BLaER1 treated with 17β-estradiol and CSF1 and Interleukin-3, amounts not matched to agents 10 nM and 100 nM (cell line): ENCODE data around the gene ACOX3.

Experiments
- H3K27ac ChIP-seq, 11 experiments: shearing (Covaris generic); formaldehyde crosslinking; 2 replicates each; pipeline ENCODE4 v1.8.1; 2022
- H3K27me3 ChIP-seq, 11 experiments: shearing (Covaris generic); formaldehyde crosslinking; 2 replicates each; pipeline ENCODE4 v1.8.1; 2022
- H3K36me3 ChIP-seq, 11 experiments: shearing (Covaris generic); formaldehyde crosslinking; 2 replicates each; pipeline ENCODE4 v1.8.1; 2022
- H3K4me1 ChIP-seq, 10 experiments: shearing (Covaris generic); formaldehyde crosslinking; 2 replicates each; pipeline ENCODE4 v1.8.1; 2022
- H3K4me2 ChIP-seq, 11 experiments: shearing (Covaris generic); formaldehyde crosslinking; 2 replicates each; pipeline ENCODE4 v1.8.1; 2022
- H3K4me3 ChIP-seq, 10 experiments: shearing (Covaris generic); formaldehyde crosslinking; 2 replicates each; pipeline ENCODE4 v1.8.1; 2022
- H3K9ac ChIP-seq, 11 experiments: shearing (Covaris generic); formaldehyde crosslinking; 2 replicates each; pipeline ENCODE4 v1.8.1; 2022
- H3K9me3 ChIP-seq, 11 experiments: shearing (Covaris generic); formaldehyde crosslinking; replicated peaks in 1 of 11; 2 replicates each; pipeline ENCODE4 v1.8.1; 2022
- H4K20me1 ChIP-seq, 11 experiments: shearing (Covaris generic); formaldehyde crosslinking; 2 replicates each; pipeline ENCODE4 v1.8.1; 2022
- Cebpa-rat ChIP-seq, 11 experiments: shearing (Covaris generic); IDR thresholded peaks; 2 replicates each; pipeline ENCODE4 v1.8.1; 2022

ACOX3 gene

GRCh38 chr4:8370106-8370787 is 70.3 kb downstream of the ACOX3 start:
- Histone ChIP-seq H3K4me3 (no peak overlapping the region), H3K27me3 (peaks cover 0 to 12% (median 0%) of the 10 kb centered on the region in 11 experiments; a peak in 5 of 22 replicates), H3K36me3 (peaks cover 9 to 26% (median 17%) of the 10 kb centered on the region in 11 experiments; a peak in 20 of 22 replicates), H3K4me1 (peaks cover 17 to 58% (median 53%) of the 10 kb centered on the region in 10 experiments; a peak in 19 of 20 replicates), H4K20me1 (peaks cover 0 to 16% (median 0%) of the 10 kb centered on the region in 11 experiments; a peak in 3 of 22 replicates), H3K4me2 (peak overlapping the region; percentile 6 to 99 (median 46); a peak in 18 of 22 replicates), H3K27ac (no peak overlapping the region), H3K9me3 (peaks cover 0 to under 1% (median 0%) of the 10 kb centered on the region in 11 experiments; a peak in 2 of 22 replicates), H3K9ac (no peak overlapping the region)
- TF ChIP-seq Cebpa-rat (IDR thresholded peaks at IDR 0.05) = no peak

- peaks cover 11 to 51% (median 46%) of the 10 kb centered on the region in 10 experiments; a peak in 18 of 20 replicates for H3K4me1 ChIP-seq
- no peak overlapping the region for H3K4me3 ChIP-seq
- no peak overlapping the region for H3K27ac ChIP-seq
- peaks cover 0 to 9% (median 0%) of the 10 kb centered on the region in 11 experiments; a peak in 2 of 22 replicates for H4K20me1 ChIP-seq
- peaks cover 12 to 33% (median 23%) of the 10 kb centered on the region in 11 experiments; a peak in 20 of 22 replicates for H3K36me3 ChIP-seq
- no peak overlapping the region for H3K9ac ChIP-seq
- H3K9me3 ChIP-seq = peaks cover 0 to 7% (median 0%) of the 10 kb centered on the region in 11 experiments; a peak in 6 of 22 replicates
- peaks cover 0 to 6% (median 0%) of the 10 kb centered on the region in 11 experiments; a peak in 5 of 22 replicates for H3K27me3 ChIP-seq
- H3K4me2 ChIP-seq = peak overlapping the region in 3 of 11 experiments; percentile 58 to 99 (median 84); a peak in 5 of 22 replicates
- TF ChIP-seq Cebpa-rat (IDR thresholded peaks at IDR 0.05) = no peak
These were observed 71.0 kb downstream of the ACOX3 start for GRCh38 chr4:8369426-8370105.

DNA sequence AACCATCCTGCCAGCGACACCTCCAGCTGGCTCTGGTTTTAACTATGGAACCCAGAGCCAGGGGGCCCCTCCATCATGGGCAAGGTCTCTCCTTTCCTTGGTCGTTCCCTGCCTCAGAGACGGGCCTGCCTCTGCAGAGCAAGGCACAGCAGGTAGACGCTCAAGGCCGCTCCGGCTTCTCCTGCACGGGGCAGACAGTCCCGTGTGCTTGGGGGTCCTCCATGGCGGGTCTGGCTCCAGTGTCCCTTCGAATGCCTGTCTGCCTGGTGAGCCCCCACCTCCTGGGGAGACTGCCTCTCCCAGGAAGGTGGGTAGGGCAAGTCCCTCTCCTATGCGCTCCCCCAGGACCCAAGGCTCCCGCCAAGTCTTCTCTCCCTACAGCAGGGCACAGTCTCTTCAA is 71.5 kb downstream of the ACOX3 start:
- no peak for TF ChIP-seq Cebpa-rat (IDR thresholded peaks at IDR 0.05)
- Histone ChIP-seq H3K36me3 (peaks cover 12 to 36% (median 29%) of the 10 kb centered on the region in 11 experiments; a peak in 20 of 22 replicates), H3K4me1 (peaks cover 10 to 46% (median 41%) of the 10 kb centered on the region in 10 experiments; a peak in 18 of 20 replicates), H3K4me3 (no peak overlapping the region), H3K27me3 (no peaks in the 10 kb centered on the region), H3K27ac (no peak overlapping the region), H3K4me2 (no peak overlapping the region), H4K20me1 (peaks cover 0 to 7% (median 0%) of the 10 kb centered on the region in 11 experiments; a peak in 2 of 22 replicates), H3K9me3 (peaks cover 0 to 13% (median 4%) of the 10 kb centered on the region in 11 experiments; a peak in 12 of 22 replicates), H3K9ac (no peak overlapping the region)

GRCh38 chr4:8368061-8368481 is 72.5 kb downstream of the ACOX3 start:
- no peak overlapping the region for H3K4me3 ChIP-seq
- no peak for TF ChIP-seq Cebpa-rat (IDR thresholded peaks at IDR 0.05)

DNA sequence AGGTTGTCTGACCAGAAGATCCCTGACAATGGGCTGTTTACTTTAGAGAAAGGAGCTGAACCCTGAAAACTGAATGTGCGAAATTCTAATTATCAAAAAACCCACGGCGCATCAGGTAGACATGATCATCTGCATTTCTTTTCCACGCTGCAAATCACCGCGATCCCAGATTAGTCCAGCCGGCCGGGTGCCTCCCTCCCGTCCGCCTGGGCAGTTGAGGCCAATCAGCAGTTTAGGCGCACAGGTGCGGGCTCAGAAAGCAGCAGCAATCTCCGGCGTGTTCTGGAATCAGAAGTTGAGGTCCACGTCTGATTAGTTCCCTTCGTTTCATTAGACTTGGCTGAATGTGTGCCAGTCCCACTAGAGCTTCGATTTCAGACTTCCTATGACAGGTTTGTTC is 73.9 kb downstream of the ACOX3 start:
- no peak overlapping the region for H3K4me2 ChIP-seq
- H3K4me3 ChIP-seq = no peak overlapping the region
- peaks cover 0 to 7% (median 0%) of the 10 kb centered on the region in 11 experiments; a peak in 2 of 22 replicates for H4K20me1 ChIP-seq
- H3K9ac ChIP-seq = no peak overlapping the region
- peaks cover 21 to 37% (median 28%) of the 10 kb centered on the region in 11 experiments; a peak in 21 of 22 replicates for H3K9me3 ChIP-seq
- peaks cover 6 to 23% (median 19%) of the 10 kb centered on the region in 10 experiments; a peak in 18 of 20 replicates for H3K4me1 ChIP-seq
- no peak overlapping the region for H3K27ac ChIP-seq
- no peaks in the 10 kb centered on the region for H3K27me3 ChIP-seq
- TF ChIP-seq Cebpa-rat (IDR thresholded peaks at IDR 0.05) = no peak
- H3K36me3 ChIP-seq = peaks cover 12 to 55% (median 35%) of the 10 kb centered on the region in 11 experiments; a peak in 20 of 22 replicates

More at GRCh38 chr4:8368061-8368481, 72.5 kb downstream of the ACOX3 start:
- H3K4me1 ChIP-seq = peaks cover 10 to 37% (median 33%) of the 10 kb centered on the region in 10 experiments; a peak in 18 of 20 replicates
- H3K4me2 ChIP-seq = no peak overlapping the region
- H3K36me3 ChIP-seq = peaks cover 12 to 43% (median 35%) of the 10 kb centered on the region in 11 experiments; a peak in 20 of 22 replicates
- no peak overlapping the region for H3K9ac ChIP-seq
- no peaks in the 10 kb centered on the region for H3K27me3 ChIP-seq
- H3K9me3 ChIP-seq = peaks cover 6 to 22% (median 13%) of the 10 kb centered on the region in 11 experiments; a peak in 20 of 22 replicates
- peaks cover 0 to 7% (median 0%) of the 10 kb centered on the region in 11 experiments; a peak in 2 of 22 replicates for H4K20me1 ChIP-seq
- H3K27ac ChIP-seq = no peak overlapping the region

- Histone ChIP-seq H3K27ac (no peak overlapping the region), H3K9me3 (peaks cover 27 to 43% (median 34%) of the 10 kb centered on the region in 11 experiments; a peak in 21 of 22 replicates), H3K4me2 (no peak overlapping the region), H3K4me3 (no peak overlapping the region), H3K9ac (no peak overlapping the region), H3K36me3 (peaks cover 12 to 59% (median 36%) of the 10 kb centered on the region in 11 experiments; a peak in 20 of 22 replicates), H3K4me1 (peaks cover 4 to 16% (median 13%) of the 10 kb centered on the region in 10 experiments; a peak in 18 of 20 replicates), H3K27me3 (no peaks in the 10 kb centered on the region), H4K20me1 (peaks cover 0 to 7% (median 0%) of the 10 kb centered on the region in 11 experiments; a peak in 2 of 22 replicates)
- TF ChIP-seq Cebpa-rat (IDR thresholded peaks at IDR 0.05) = no peak
These were observed 74.6 kb downstream of the ACOX3 start for GRCh38 chr4:8365951-8366350.

DNA sequence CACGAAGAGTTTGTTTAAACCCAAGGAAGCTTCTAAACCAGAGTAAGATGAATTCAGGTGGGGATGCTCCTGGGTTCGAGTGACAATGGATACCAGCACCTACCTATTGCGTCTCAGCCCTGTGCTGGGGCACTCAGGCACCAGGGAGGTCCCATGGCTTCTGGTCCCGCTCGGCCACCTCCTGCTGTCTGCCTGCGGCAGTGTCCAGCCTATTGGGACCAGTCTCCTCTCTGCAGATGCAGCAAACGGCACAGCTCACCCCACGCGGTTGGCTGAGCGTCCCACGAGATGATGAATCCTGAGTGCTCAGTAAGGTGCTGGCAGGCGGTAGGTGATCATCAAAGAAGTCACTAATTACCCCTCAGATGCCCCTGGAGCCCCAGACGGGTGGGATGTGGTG is 75.2 kb downstream of the ACOX3 start:
- TF ChIP-seq Cebpa-rat (IDR thresholded peaks at IDR 0.05) = no peak
- H3K27ac ChIP-seq = no peak overlapping the region
- H3K9ac ChIP-seq = no peak overlapping the region
- peaks cover 12 to 59% (median 40%) of the 10 kb centered on the region in 11 experiments; a peak in 20 of 22 replicates for H3K36me3 ChIP-seq
- no peak overlapping the region for H3K4me3 ChIP-seq
- peaks cover 0 to 10% (median 7%) of the 10 kb centered on the region in 10 experiments; a peak in 11 of 20 replicates for H3K4me1 ChIP-seq
- no peaks in the 10 kb centered on the region for H3K27me3 ChIP-seq
- peaks cover 28 to 49% (median 39%) of the 10 kb centered on the region in 11 experiments; a peak in 21 of 22 replicates for H3K9me3 ChIP-seq
- H4K20me1 ChIP-seq = peaks cover 0 to 4% (median 0%) of the 10 kb centered on the region in 11 experiments; a peak in 2 of 22 replicates
- no peak overlapping the region for H3K4me2 ChIP-seq

DNA sequence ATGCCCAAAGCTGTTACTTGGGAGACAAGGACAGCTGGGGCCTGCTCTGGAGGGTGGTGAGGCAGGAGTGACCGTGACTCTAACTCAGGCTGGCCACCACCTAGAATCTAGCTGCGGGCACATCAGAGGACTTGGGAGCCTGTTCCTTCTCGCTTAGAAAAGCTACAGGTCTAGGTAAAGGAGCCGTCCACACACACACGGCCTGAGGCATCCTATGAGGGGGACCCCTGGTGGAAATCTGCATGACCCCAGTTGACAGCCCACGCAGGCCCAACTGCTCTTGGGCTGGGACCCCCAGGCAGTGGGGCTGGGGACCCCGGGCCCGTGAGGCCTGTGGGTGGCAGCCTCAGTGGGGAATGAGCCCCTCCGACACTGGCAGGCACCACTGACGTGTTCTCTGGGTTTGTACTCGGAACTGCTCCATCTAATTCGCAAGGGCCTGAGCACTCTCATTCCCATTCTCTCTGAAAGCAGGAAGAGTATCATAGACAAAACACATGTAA is 75.6 kb downstream of the ACOX3 start:
- H3K4me2 ChIP-seq = no peak overlapping the region
- peaks cover 0 to 6% (median 3%) of the 10 kb centered on the region in 10 experiments; a peak in 10 of 20 replicates for H3K4me1 ChIP-seq
- H3K9me3 ChIP-seq = peaks cover 28 to 51% (median 41%) of the 10 kb centered on the region in 11 experiments; a peak in 21 of 22 replicates
- no peak for TF ChIP-seq Cebpa-rat (IDR thresholded peaks at IDR 0.05)
- H3K27ac ChIP-seq = no peak overlapping the region
- H3K4me3 ChIP-seq = no peak overlapping the region
- no peak overlapping the region for H3K9ac ChIP-seq
- peaks cover 12 to 59% (median 40%) of the 10 kb centered on the region in 11 experiments; a peak in 20 of 22 replicates for H3K36me3 ChIP-seq
- H3K27me3 ChIP-seq = no peaks in the 10 kb centered on the region
- H4K20me1 ChIP-seq = peaks cover 0 to 4% (median 0%) of the 10 kb centered on the region in 11 experiments; a peak in 2 of 22 replicates
